Activated CD8-positive, alpha-beta memory T cell treated with anti-CD3 and anti-CD28 coated beads for 24 hours (primary cell): ENCODE results near the gene ST6GALNAC4.

ENCODE experiments used
- DNase-seq: peaks from one replicate; pipeline ENCODE4 v3.0.0-alpha.2; 2020

Gene ST6GALNAC4

DNA sequence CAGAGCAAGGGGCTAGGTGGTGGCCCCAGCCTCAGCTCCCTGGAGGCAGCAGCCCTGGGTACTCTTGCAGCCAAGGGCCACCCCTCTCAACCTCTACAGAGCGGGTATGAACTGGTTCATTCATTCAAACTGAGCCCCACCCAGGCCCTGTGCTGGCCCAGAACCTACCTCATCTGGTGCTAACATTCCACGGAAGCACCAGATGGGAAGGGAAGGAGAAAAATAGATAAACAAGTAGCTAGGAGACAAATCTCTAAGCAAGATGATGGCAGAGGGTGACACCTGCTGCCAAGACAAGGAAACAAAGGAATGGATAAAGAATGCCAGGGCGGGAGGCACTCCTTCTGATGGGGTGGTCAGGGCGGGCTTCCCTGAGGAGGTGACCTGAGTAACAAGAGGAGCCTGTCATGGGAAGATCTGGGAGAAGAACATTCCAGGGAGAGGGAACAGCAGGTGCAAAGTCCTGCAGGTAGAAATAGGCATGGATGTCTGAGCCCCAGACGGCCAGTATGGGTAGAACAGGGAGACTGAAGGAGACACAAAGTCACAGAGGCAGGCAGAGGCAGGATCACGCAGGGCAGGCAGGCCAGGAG lies 6.1 kb downstream of the ST6GALNAC4 start:
- DNase-seq = no peak

DNA sequence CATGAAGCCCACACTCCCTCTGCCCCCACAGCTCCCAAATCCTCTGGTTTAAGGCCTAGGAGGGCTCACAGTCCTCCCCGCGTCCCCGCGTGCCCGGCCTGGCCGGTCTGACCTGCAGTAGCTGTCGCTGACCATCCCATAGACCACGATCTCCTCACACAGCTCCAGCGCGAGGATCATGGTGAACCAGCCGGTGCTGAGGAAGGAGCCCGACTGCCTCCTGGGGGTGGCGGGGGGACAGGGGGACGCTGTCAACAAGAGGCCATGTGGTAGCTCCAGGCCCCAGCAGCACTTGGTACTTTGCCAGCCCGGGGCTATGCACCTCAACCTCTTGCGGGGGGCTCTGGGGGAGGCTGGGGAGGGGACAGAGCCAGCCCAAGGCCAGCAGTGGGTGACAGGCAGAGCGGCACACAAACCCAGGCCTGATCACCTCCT lies 7.0 kb downstream of the ST6GALNAC4 start:
- no peak for DNase-seq

DNA sequence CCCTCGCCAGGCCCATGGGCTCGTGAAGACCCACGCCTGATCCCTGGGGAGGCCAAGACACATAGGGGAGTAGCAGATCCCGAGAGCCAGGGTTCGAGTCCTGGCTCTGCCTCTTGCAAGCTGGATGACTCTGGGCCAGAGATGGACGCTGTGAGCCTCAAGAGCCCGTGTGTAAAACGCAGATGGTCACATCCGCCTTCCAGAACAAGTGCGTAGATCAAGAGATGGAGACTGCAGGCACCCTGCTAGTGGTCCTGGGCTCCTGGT lies 8.2 kb downstream of the ST6GALNAC4 start:
- DNase-seq = no peak

DNA sequence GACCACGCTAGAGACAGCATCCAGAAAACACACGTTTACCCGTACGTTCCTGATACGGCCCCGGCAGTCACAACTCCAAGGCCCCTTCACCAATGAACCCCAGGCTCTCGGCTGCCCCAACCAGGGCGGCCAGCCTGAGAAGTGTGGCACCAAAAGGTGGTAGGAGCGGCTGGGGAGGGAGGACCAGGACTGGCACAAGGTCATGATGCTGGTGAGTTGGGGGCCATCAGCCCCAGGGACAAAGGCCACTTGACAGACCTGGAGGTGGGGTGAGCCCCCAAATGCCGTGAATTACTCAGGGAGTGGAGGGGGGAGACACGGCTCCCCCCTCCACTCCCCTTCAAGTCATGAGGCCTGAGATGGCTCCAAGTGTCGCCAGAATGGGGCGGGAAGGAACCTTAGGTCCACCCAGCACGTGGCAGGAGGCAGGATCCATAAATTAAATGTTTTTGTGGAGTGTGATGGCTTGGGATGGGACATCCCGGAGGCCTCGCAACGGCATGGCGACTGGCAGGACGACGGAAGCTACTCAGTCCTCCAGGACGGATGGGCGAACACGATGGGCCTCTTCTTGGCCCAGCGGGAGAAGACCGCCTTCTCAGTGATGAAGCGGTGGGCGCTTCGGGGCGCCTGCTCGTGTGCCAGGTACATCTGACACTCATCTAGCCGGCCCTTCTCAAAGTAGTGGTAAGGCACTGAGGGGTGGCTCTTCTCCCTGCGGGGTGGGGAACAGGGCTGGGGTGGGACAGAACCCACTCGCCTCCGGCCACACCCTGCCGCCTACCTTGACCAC lies 8.8 kb downstream of the ST6GALNAC4 start:
- DNase-seq = no peak

DNA sequence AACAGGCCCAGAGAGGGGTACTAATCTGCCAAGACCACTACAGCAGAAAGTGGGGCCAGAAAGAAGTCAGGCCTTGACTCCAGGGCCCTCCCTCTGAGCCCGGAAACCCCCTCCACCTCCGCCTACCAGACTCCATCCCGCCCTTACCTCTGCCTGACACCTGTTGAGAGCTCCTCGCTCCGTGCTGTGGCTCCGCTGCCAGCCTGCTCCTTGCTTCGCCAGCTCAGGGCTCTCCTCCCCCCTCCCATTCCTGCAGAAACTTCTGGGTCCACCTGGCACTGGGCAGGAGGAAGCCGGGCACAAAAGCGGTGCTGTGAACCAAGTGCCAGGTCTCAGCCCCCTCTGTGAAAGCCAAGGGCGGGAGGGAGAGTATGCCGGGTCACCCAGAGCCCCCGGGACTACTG lies 11.1 kb downstream of the ST6GALNAC4 start:
- DNase-seq = peak; percentile 82

DNA sequence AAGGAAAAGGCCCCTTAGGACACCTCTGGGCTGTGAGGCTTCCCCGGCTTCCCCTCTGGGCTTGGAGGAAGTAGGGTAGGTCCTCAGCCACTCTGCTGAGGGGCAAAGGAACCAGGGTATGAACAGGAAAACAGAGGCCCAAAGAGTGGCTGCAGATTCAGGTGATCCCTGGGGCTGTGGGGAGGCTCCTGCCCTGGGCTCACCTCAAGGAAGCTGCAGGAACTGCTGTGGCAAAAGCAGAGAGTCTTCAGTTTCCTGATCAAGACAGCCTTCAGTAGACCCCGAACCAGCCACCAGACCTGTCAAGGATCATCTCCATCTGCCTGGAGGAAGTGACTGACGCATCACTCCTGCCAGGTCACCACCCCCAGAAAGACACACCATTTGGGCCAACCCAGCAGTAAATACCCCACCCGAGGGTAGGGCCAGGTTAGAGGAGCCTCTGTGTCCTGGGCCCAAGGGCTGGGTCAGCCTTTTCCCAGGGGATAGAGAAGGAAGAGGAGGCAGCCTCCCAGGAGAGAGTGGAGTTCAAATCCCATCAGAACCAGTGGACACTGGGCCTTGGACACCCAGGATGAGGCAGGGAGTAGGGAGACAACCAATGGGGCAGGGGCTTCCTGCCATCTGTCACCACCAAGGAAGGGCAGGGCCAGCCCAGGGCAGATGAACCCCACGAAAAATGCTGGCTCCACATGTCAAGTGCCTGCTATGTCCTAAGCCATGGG lies 11.7 kb downstream of the ST6GALNAC4 start:
- peak; percentile 83 for DNase-seq

DNA sequence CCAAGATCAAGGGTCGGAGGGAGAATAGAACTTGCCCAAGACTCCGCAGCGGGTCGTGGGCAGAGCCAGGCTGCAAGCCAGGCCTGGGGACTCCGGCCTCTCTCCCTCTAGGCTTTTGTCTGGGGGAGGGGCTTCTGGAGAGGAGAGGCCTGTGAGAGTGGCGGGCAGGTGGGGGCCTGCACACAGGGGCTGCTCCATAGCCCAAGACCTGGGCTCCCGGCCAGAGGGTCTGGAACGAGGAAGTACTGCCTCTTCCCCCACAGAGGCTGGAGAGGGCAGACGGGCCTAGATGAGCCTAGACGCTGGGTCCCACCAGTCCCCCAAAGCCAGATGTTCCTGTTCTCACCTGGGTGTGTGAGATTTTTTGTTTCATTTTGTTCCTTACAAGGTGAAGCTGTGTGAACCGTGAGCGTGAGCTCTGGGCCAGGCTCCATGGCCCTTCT lies 12.3 kb downstream of the ST6GALNAC4 start:
- no peak for DNase-seq

DNA sequence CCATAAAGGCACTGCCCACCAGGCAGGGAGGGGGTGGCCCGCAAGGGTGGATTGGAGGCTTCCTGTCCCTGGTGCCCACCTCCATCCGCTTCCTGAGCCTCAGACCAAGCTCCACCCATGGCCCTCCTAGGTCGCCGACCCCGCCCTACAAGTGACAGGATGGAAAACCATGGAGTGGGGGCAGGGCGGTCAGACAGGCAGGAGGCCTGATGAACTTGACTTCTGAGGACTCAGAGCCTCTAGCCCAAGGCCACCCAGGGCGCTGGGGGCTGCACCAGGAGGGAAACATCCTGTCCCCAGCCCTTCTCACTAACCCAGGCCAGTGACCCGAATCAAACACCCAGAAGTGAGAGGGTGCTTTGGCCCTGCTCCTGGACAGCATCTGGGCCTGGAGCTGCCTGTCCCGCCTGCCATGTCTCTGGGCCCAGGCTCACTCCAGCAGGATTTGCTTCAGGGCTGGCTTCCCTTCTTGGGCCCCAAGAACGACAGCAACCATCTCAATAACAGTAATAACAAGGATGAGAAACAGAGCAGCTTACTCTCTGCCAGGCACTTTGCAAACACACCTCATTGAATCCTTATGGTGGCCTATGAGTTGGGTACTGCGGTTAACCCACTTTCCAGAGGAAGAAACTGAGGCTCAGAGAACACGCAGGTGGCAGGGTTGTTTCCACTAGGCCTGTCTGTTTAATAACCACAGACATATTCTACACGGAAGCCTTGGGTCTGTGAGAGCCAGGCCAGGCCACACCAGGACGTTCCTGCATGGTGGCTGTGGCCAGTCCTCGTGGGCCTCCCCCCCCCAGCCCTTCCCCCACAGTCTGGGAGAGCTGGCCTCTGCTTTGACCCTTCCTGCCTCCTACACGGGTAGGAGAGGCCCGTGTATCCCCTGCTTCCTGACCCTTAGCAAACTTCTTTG lies 13.0 kb downstream of the ST6GALNAC4 start:
- DNase-seq = peak; percentile 92

DNA sequence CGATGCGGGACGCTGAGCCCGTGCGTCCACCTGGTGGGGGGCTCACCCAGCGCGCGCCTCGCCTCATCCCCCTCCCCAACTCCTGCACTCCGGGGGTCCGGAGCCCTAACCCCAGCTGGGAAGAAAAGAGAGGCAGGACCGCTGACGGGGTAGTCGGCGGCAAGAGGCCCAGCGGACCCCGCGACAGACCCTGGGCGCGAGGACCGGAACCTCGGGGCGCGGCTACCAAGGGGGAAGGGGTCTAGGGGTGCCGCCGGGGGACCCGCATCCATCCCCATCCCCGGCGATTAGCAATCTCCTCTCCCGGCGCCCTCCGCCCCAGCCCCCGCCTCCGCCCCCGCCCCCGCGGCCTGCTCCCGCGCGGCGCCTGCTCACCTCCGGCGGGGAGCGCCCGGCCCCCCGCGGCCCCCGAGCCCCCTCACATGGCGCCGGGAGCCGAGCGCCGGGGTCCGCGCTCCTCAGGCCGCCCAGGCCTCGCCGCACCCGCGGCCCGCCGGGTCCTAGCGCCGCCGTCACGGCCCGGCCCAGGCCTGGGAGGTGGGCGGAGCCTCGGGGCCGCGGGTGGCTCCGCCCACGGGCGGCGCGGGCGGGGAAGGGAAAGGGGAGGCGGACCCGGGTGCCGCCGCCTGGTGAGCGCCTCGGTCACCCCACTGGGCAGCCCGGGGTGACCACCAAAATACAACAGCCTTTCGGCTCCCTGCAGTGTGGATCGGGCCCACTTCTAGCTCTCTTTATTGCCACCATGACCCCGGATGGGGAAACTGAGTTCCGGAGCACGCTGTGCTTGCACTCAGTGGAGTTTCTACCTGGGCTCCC lies 17.5 kb downstream of the ST6GALNAC4 start, which contains the start of gene ST6GALNAC6:
Gene ST6GALNAC6 (minus strand): TSS at position 476 of the 816 bp plus-strand sequence. CDS start 1,622 bp downstream, outside the sequence.
- DNase-seq = peak; percentile 90

DNA sequence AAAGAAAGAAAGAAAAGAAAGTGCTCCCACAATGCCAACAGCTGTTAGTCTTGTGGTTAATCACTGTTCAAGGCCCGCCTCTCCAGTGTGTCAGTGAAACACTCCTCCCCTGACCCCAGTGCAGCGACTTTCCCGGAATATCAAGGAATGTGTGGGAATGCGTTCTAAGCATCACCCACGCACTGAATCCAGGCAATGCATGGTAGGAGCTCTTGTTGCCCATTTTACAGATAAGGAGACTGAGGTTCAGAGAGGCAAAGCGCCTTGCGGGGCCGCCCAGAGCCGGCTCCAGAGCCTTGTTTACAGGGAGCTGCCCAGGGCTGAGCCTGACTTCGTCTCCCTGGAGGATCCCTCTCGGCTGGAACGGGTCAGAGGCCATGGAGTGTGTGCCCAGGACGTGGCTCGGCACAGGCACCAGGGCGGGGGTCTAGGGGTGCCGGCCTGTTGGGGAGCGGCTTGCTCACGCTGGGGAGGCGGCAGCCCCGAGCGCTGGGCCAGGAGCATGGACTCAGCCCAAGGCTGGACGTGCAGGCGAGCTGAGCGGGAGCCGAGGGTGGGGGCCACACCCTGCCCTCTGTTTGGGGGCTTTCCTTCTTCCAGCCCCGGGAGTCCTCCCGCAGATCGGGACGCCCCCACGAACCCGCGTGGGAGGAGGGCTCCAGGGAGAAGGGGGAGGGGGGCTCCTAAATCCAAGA lies 18.3 kb downstream of the ST6GALNAC4 start:
- no peak for DNase-seq

DNA sequence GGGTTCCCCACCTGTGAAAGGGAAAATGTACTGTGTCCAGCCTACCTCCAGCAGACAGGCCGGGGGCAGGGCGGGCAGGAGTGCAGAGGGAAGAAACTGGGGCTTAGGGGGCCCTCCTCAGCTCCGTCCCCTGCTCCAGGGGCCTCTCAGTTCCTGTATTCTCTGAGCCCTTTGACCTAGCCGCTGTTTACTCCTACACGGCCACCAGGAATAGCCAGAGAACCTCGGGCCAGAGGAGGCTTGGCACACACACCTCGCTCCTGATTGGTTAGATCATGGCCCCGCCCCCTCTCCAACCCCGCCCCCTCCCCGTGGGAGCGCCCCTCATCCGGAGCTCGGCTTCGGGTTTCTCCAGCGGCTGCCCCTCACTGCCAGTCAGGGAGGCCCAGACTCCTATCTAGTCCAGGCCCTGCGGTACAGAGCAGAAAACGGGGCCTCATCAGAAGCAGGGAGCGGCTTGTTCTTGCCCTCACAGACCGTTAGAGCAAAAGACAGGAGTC lies 19.6 kb downstream of the ST6GALNAC4 start:
- DNase-seq = peak; percentile 75

DNA sequence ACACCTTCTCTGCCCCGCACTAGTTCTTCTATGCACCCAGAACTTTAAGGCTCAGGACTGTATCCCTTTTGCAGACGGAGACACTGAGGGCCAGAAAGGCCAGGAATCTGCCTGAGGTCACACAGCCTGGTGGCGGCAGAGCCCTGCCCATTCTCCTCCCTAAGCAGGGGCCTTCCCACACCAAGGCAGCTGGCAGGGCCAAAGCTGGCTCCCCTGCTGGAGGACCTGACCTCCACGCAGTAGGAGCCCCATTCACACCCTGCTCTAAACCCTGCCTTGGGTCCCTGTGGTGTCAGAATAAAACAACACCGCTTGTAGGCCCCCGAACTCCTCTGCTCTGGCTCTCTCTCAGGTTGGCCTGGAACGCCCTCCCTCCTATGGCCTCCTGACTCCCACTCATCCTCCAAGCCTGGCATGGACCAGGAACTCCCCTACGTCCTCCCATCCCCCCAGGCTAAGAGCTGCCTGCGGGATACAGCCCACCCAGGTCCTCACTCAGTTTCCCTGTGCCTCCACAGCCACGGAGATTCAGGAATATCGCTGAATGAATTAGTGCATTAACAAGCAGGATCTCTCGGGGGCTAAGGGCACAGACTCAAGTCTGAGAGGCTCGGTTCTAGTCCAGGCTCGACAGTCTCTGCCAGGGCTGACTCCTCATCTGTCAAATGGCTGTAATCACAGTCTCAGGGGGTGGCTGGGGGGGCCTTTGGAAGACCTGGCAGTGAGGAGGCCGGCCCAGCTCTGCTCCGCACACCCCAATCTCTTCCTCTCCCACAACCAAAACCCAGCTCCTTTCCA lies 20.2 kb downstream of the ST6GALNAC4 start:
- no peak for DNase-seq

DNA sequence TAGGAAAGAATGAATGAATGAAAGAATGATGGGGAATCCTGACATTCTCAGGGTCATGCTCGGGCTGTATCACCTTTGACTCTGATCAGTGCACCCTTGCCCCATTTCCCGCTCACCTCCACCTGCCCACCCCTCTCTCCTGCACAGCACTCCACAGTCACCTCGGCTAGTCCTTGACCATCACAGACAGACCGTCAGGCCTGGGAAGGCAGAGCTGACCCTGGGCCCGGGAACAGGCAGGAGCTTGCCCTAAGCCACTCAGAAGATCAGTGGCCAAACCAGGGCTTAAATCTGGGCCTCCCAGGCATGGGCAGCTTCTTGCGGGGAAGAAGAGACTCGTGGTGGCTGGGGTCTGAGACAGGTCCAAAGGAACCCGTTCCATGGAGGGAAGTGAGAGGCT lies 21.0 kb downstream of the ST6GALNAC4 start:
- no peak for DNase-seq

DNA sequence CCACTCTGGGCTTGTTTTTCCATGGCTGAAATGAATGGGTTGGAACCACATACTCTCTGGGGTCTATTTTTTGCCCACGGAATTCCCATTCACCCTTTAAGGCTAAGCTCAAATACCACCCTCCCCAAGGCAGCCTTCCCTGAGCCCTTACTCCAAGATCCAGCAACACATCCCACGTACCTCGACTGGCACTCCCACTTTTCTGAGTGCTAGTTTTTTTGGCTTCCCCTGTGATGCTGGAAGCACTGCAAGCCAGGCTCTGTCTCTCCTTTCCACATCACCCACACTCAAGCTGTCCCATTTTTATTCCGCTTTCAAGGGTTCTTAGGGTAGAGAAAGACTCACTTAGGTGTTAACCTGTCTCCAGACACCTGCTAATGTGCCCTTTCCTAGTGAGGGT lies 23.4 kb downstream of the ST6GALNAC4 start:
- no peak for DNase-seq

DNA sequence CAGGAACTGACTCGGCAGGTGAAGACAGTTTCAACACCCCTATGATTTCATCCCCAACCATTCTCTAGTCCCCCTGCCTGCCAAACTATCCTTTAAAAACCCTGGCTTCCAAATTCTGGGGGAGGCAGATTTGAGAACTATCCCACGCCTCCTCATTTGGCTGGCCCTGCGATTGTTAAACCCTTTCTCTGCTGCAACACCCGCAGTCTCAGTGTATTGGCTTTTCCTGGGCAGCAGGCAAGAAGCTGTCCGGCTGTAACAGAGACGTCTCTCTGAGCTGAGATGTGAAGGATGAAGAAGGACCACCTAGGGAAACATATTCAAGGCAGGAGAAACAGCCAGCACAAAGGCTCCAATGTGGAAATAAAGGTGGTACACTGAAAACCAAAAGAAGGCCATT lies 24.0 kb downstream of the ST6GALNAC4 start:
- DNase-seq = no peak

DNA sequence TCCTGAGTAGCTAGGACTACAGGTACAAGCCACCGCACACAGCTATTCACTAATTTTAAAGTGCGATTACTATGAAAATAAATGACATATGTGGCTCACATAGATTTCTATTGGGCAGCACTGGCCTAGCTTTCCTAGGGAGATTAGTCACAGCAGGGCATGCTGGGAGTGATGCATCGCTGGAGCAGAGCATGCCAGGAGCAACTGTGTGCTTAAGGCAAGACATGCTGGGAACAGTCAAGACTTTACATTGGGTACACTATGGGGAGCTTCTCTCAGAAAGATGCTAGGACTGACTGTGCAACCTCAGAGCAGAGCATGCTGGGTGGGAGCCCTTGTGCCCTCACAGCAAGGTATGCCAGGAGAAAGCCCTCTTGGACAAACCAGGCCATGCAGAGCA lies 26.8 kb downstream of the ST6GALNAC4 start:
- DNase-seq = no peak

DNA sequence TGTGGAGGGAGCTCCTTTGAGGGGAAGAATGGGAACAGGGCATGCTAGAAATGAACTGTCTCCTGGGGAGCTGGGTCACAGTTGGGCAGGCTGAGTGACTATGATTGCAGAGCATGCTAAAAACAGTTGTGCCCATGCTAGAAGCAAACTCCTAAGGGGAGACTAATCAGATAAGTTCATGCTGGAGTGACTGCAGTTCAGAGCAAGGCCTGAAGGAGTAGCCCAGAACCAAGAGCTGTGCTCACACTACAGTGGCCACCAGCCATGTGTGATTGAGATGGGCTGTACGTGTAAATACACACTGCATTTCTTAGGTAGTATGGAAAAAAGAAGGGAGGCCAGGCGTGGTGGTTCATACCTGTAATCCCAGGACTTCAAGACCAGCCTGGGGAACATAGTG lies 29.0 kb downstream of the ST6GALNAC4 start:
- DNase-seq = no peak

DNA sequence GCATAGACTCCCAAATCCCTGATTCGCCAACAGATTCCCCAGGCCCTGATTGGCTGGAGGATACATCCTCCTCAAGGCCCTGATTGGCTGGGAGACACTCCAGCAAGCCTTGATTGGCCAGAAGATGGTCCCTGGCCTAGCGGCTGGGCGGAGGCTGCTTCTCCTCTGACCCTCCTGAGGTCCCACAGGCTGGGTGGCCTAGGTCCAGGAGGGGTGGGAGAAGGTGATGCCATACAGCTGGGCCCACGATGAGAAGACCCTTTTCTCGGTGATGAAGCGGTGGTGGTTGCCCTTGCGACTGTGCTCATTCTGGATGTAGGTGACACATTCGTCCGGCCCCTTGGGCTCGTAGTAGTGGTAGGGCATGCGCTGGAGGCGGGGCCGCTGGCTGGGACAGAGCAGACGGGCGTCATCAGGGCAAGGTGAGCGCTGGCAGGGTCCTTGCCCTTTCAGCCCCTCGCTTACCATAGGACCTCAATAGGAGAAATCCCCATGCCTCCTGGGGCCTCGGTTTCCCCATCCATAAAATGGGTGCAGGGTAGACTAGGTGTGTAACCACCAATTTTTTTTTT lies 30.4 kb downstream of the ST6GALNAC4 start:
- DNase-seq = no peak

DNA sequence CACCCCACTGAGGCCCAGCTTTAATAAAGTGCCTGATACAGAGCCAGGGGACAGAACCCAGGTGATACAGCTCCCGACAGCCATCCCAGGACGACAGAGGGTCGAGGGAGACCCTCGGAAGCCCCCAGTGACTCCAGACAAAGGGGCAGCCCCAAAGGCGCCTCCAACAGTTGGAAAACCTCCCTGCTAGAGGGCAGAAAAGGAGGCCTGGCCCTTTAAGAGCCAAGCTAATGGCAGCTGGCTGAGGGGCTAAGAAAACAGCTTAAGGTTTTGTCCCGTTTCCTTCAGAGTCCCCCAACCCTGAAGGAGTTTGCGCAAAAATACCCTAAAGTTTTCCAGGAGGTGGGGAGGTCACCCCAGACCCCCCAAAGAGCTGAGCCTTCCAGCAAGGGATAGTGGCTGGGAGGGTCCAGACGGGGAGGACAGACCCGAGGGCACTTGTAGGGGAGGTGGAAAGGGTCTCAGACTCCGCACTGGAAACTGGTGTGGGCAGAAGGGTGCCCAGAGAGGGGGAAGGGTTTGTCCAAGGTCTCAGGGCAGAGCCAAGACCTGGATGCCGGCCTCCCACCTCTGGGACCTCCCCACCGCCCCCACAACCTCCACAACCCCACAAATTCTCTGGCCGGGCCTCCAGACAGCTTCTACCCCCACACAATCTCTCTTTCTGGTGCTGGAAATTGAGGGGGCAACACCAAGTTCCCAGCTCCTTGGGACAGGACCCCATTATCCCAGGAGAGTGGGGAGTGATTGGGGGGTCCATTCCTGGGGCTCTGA lies 31.1 kb downstream of the ST6GALNAC4 start:
- no peak for DNase-seq
